ENCODE results near the gene MED22. TPM values are rescaled to one million over a fixed set of nuclear protein-coding genes. Genes with fewer than 3 reads are reported as not detected.

Gene MED22
- total RNA-seq, 1 experiment from 2014 or later: 18.6 TPM

DNA sequence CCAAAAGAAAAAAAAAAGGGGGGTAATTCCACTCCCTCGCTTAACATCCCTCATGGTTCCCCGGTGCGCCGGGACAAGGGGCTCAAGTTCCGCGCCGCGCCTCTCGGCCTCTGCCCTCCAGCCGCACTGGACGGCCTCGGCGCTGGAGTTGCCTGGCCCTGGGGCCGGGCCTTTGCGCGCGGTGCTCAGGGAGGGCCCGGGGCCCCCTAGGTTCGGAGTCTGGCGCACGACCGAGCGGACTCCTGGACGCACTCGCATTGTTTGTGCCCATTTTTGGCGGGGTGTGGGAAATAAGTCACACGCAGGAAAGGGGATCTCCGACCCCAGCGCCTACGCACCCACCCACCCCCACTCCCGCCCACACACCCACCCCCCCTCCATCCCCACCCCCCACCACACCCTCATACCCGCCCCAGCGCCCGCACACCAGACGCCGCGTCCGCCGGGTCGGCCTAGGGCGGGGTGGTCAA lies 381 bp downstream of the MED22 start:
- POLR2A ChIA-PET: interaction anchor here (0.6 to 1.9 kb wide), 14 partner anchors 8 to 1295 kb away, joined by 3 to 15 read pairs (median 4); partner anchors contain the start of genes CACFD1, GTF3C5, REXO4 and SURF1
- no TSS peak for BruUV-seq (replicated peaks)

DNA sequence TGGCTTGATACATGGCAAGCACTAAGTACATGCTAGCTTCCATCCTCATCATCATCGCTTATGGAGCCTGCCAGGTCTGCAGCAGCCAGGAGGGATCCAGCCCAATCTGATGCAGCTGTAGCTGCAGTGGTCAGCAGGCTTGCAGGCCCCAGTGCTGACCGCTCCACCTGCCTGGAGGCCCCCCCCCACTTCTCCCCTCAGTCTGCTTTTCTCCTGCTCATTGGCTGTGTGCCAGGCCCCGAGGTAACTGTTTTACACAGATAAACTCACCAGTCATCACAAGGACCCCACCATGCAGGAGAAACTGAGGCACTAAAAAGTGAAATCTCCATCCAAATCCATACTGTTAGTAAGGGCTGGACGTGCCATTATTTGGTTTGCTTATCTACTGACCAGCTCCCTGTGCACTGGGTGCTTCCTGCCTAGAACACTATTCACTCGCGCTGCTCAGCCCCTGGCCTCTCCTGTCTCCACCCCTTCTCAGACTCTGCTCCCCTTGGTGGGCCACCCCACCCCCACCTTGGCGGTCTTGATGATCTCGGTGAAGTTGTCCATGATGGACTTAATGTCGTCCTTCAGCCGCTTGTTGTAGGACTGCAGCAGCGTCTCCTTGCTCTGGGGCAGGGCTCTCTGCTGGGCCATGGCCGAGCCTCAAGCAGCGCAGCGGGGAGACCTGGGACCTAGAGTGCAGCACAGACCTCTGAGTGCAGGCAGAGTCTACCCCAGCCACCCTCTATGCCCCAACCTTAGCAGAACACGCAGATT lies 1.7 kb downstream of the MED22 start:
- TF ChIP-seq, protein P1, sequence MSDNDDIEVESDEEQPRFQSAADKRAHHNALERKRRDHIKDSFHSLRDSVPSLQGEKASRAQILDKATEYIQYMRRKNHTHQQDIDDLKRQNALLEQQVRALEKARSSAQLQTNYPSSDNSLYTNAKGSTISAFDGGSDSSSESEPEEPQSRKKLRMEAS (IDR thresholded peaks at IDR 0.05): no peak
- TF ChIP-seq SIN3A (IDR thresholded peaks at IDR 0.05; ENCODE audit: low read depth) (no peak), SP1 (IDR thresholded peaks at IDR 0.05; ENCODE audit: low read depth) (no peak), EZH2phosphoT487 (IDR thresholded peaks at IDR 0.05; ENCODE audit: borderline replicate concordance) (no peak), YY1 (IDR thresholded peaks at IDR 0.05; ENCODE audit: extremely low read depth, insufficient replicate concordance, low read depth, low read length) (no peak), RAD21 (IDR thresholded peaks at IDR 0.05; ENCODE audit: low read depth) (no peak), FOSL1 (IDR thresholded peaks at IDR 0.05; ENCODE audit: low read depth) (no peak), ELF1 (IDR thresholded peaks at IDR 0.05; ENCODE audit: borderline replicate concordance, low read depth) (no peak), EGR1 (IDR thresholded peaks at IDR 0.05; ENCODE audit: low read depth) (no peak), POLR2AphosphoS5 (IDR thresholded peaks at IDR 0.05; ENCODE audit: low read depth, low read length) (no peak), CBX3 (IDR thresholded peaks at IDR 0.05; ENCODE audit: low read depth) (no peak), JUND (IDR thresholded peaks at IDR 0.05) (no peak), EZH2 (IDR thresholded peaks at IDR 0.05) (no peak)
- TF ChIP-seq, protein P2, sequence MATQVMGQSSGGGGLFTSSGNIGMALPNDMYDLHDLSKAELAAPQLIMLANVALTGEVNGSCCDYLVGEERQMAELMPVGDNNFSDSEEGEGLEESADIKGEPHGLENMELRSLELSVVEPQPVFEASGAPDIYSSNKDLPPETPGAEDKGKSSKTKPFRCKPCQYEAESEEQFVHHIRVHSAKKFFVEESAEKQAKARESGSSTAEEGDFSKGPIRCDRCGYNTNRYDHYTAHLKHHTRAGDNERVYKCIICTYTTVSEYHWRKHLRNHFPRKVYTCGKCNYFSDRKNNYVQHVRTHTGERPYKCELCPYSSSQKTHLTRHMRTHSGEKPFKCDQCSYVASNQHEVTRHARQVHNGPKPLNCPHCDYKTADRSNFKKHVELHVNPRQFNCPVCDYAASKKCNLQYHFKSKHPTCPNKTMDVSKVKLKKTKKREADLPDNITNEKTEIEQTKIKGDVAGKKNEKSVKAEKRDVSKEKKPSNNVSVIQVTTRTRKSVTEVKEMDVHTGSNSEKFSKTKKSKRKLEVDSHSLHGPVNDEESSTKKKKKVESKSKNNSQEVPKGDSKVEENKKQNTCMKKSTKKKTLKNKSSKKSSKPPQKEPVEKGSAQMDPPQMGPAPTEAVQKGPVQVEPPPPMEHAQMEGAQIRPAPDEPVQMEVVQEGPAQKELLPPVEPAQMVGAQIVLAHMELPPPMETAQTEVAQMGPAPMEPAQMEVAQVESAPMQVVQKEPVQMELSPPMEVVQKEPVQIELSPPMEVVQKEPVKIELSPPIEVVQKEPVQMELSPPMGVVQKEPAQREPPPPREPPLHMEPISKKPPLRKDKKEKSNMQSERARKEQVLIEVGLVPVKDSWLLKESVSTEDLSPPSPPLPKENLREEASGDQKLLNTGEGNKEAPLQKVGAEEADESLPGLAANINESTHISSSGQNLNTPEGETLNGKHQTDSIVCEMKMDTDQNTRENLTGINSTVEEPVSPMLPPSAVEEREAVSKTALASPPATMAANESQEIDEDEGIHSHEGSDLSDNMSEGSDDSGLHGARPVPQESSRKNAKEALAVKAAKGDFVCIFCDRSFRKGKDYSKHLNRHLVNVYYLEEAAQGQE (IDR thresholded peaks at IDR 0.05; ENCODE audit: low read depth): no peak
- TF ChIP-seq, protein P3, sequence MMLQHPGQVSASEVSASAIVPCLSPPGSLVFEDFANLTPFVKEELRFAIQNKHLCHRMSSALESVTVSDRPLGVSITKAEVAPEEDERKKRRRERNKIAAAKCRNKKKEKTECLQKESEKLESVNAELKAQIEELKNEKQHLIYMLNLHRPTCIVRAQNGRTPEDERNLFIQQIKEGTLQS (IDR thresholded peaks at IDR 0.05): no peak
- intact Hi-C loops (cut with micrococcal nuclease): no loop called here
- no peaks in the 10 kb centered on the region for H3K27me3 ChIP-seq (ENCODE audit: insufficient read depth, low read length)
- peak overlapping the region; percentile 96 for H3K27ac ChIP-seq (ENCODE audit: low read depth, low read length)
- H2AFZ ChIP-seq (ENCODE audit: low read depth, low read length, poor library complexity, severe bottlenecking): no peak overlapping the region
- ATAC-seq: no peak
- ChIA-PET CTCF (interaction anchor here (1.2 kb wide), 1 partner anchor 160 kb away, joined by 6 read pairs; no protein-coding TSS in a partner anchor), RAD21 (ENCODE audit: low non-redundant PET in 1 of 2, low total read pairs in 2 of 2, uncharacterized antibody in 2 of 2, unreplicated experiment in 2 of 2) (no interaction called here), POLR2A (no interaction called here)
- H3K4me1 ChIP-seq (ENCODE audit: control insufficient read depth in 1 of 2, insufficient read depth in 2 of 2, low read length in 2 of 2): peaks cover 12 to 22% of the 10 kb centered on the region in 2 experiments; a peak in 3 of 4 replicates
- H3K9me2 ChIP-seq (ENCODE audit: insufficient read depth): no peaks in the 10 kb centered on the region
- no peak for DNase-seq (ENCODE audit: low read depth, low spot score)
- H4K20me1 ChIP-seq (ENCODE audit: insufficient read depth): no peaks in the 10 kb centered on the region; the same call in 1 of the 2 replicates
- peak overlapping the region; percentile 95 for H3K4me2 ChIP-seq (ENCODE audit: low read length)
- peak overlapping the region; percentile 89 to 100 for H3K4me3 ChIP-seq (replicated peaks in 1 of 2; ENCODE audit: low read depth in 1 of 2, low read length in 2 of 2)
- no TSS peak for BruUV-seq (replicated peaks)
- peaks cover 37 to 57% of the 10 kb centered on the region in 2 experiments for H3K36me3 ChIP-seq (ENCODE audit: control insufficient read depth in 1 of 2, insufficient read depth in 2 of 2, low read length in 2 of 2)
- peak overlapping the region; percentile 100 for H3K9ac ChIP-seq (ENCODE audit: low read length)
- no peaks in the 10 kb centered on the region for H3K9me3 ChIP-seq (ENCODE audit: control insufficient read depth in 1 of 2, insufficient read depth in 1 of 2, low read depth in 1 of 2, low read length in 2 of 2)
- H3K79me2 ChIP-seq (ENCODE audit: insufficient read depth, low read length): peaks cover 55% of the 10 kb centered on the region

More for the DNA sequence above, 381 bp downstream of the MED22 start:
- CTCF ChIA-PET: interaction anchor here (1.0 to 1.2 kb wide), 2 partner anchors 159 to 162 kb away, joined by 6 read pairs; no protein-coding TSS in a partner anchor
- peak overlapping the region; percentile 98 for H3K4me2 ChIP-seq (ENCODE audit: low read length)
- H4K20me1 ChIP-seq (ENCODE audit: insufficient read depth): peaks cover 10% of the 10 kb centered on the region; the same call in 1 of the 2 replicates
- H3K27ac ChIP-seq (ENCODE audit: low read depth, low read length): peak overlapping the region; percentile 96
- H3K9me3 ChIP-seq (ENCODE audit: control insufficient read depth in 1 of 2, insufficient read depth in 1 of 2, low read depth in 1 of 2, low read length in 2 of 2): no peaks in the 10 kb centered on the region
- no peaks in the 10 kb centered on the region for H3K9me2 ChIP-seq (ENCODE audit: insufficient read depth)
- no peaks in the 10 kb centered on the region for H3K27me3 ChIP-seq (ENCODE audit: insufficient read depth, low read length)
- no peak overlapping the region for H2AFZ ChIP-seq (ENCODE audit: low read depth, low read length, poor library complexity, severe bottlenecking)
- ATAC-seq (peak; percentile 56), DNase-seq (ENCODE audit: low read depth, low spot score) (no peak)
- peaks cover 47 to 67% of the 10 kb centered on the region in 2 experiments for H3K36me3 ChIP-seq (ENCODE audit: control insufficient read depth in 1 of 2, insufficient read depth in 2 of 2, low read length in 2 of 2)
- peaks cover 58% of the 10 kb centered on the region for H3K79me2 ChIP-seq (ENCODE audit: insufficient read depth, low read length)
- RAD21 ChIA-PET (ENCODE audit: low non-redundant PET in 1 of 2, low total read pairs in 2 of 2, uncharacterized antibody in 2 of 2, unreplicated experiment in 2 of 2): no interaction called here
- intact Hi-C loops (cut with micrococcal nuclease): no loop called here
- H3K9ac ChIP-seq (ENCODE audit: low read length): peak overlapping the region; percentile 100
- peak overlapping the region; percentile 89 to 100 for H3K4me3 ChIP-seq (replicated peaks in 1 of 2; ENCODE audit: low read depth in 1 of 2, low read length in 2 of 2)
- H3K4me1 ChIP-seq (ENCODE audit: control insufficient read depth in 1 of 2, insufficient read depth in 2 of 2, low read length in 2 of 2): peaks cover 12 to 22% of the 10 kb centered on the region in 2 experiments; a peak in 3 of 4 replicates
- TF ChIP-seq SIN3A (IDR thresholded peaks at IDR 0.05; ENCODE audit: low read depth) (no peak), ZFX (IDR thresholded peaks at IDR 0.05) (peak; percentile 84; the same call in 1 of the 2 replicates), CBX3 (IDR thresholded peaks at IDR 0.05; ENCODE audit: low read depth) (no peak)
